Liver (tissue), 3 donors: ENCODE measurements around the gene CCDC69.

Source experiments
- CTCF ChIP-seq: fragments of 150-350 bp; IDR thresholded peaks from 2 replicates; pipeline ENCODE4 v1.5.1; 2017; ENCODE audit warnings: improper control_type of control experiment, low read depth, low read length; ENCODE audit not compliant: missing input control
- EGR1 ChIP-seq, 2 donors: IDR thresholded peaks; 2 replicates each; pipeline ENCODE4 v1.6.1; 2016 to 2018; ENCODE audit warnings: antibody characterized with exemption in 2 of 2, low read depth in 2 of 2
- HNF4A ChIP-seq, 2 donors: conservative IDR thresholded peaks; 2 replicates each; pipeline ENCODE4 v1.6.1; 2016; ENCODE audit warnings: antibody characterized with exemption in 2 of 2, mild to moderate bottlenecking in 2 of 2
- JUND ChIP-seq, 2 donors: IDR thresholded peaks; 2 replicates each; pipeline ENCODE4 v1.6.1; 2016; ENCODE audit warnings: antibody characterized with exemption in 2 of 2
- REST ChIP-seq: IDR thresholded peaks from 2 replicates; pipeline ENCODE4 v1.6.1; 2016; ENCODE audit warnings: antibody characterized with exemption, mild to moderate bottlenecking
- SP1 ChIP-seq: IDR thresholded peaks from 2 replicates; pipeline ENCODE4 v1.6.1; 2018; ENCODE audit warnings: antibody characterized with exemption, mild to moderate bottlenecking
- TAF1 ChIP-seq: conservative IDR thresholded peaks from 2 replicates; pipeline ENCODE4 v1.6.1; 2016; ENCODE audit warnings: antibody characterized with exemption, mild to moderate bottlenecking
- YY1 ChIP-seq: IDR thresholded peaks from 2 replicates; pipeline ENCODE4 v1.6.1; 2016; ENCODE audit warnings: antibody characterized with exemption, mild to moderate bottlenecking
- donor health status: healthy.
- donor health status: healthy.

GRCh38 chr5:151168602-151169344, 55.1 kb downstream of the CCDC69 start:
- TF ChIP-seq REST (no peak), JUND (IDR thresholded peaks at IDR 0.05) (no peak), CTCF (no peak), TAF1 (no peak), EGR1 (IDR thresholded peaks at IDR 0.05; ENCODE audit: low read depth in 2 of 2) (no peak), SP1 (no peak), YY1 (no peak), HNF4A (conservative IDR thresholded peaks at IDR 0.05) (no peak)
